Endothelial cell (in vitro differentiated cells): ENCODE data around the gene CYSTM1. TPM values are rescaled to one million over a fixed set of nuclear protein-coding genes. Genes with fewer than 3 reads are reported as not detected.

Experiments used
- DNase-seq: peaks from one replicate; pipeline ENCODE4 v3.0.0; 2021; ENCODE audit warnings: low spot score
- H3K27ac Mint-ChIP-seq: one replicate; pipeline ENCODE4 v1.8.0; 2021; ENCODE audit warnings: mixed read lengths, inconsistent platforms; ENCODE audit not compliant: unreplicated experiment
- H3K27me3 Mint-ChIP-seq: one replicate; pipeline ENCODE4 v1.8.0; 2021; ENCODE audit warnings: mild to moderate bottlenecking, moderate library complexity, mixed read lengths, inconsistent platforms; ENCODE audit not compliant: unreplicated experiment
- H3K36me3 Mint-ChIP-seq: one replicate; pipeline ENCODE4 v1.8.0; 2021; ENCODE audit warnings: mild to moderate bottlenecking, low read depth, mixed read lengths, inconsistent platforms; ENCODE audit not compliant: unreplicated experiment
- H3K4me1 Mint-ChIP-seq: one replicate; pipeline ENCODE4 v1.8.0; 2021; ENCODE audit warnings: mild to moderate bottlenecking, mixed read lengths, inconsistent platforms; ENCODE audit not compliant: unreplicated experiment
- H3K4me3 Mint-ChIP-seq: one replicate; pipeline ENCODE4 v1.8.0; 2021; ENCODE audit warnings: mild to moderate bottlenecking, mixed read lengths, inconsistent platforms; ENCODE audit not compliant: unreplicated experiment
- H3K9me3 Mint-ChIP-seq: one replicate; pipeline ENCODE4 v1.8.0; 2021; ENCODE audit warnings: mixed read lengths, inconsistent platforms; ENCODE audit not compliant: unreplicated experiment
- CTCF ChIP-seq: fragments of 200-600 bp; sonication (generic); IDR thresholded peaks from one replicate; pipeline ENCODE4 v1.5.0; 2021; ENCODE audit warnings: antibody characterized with exemption; ENCODE audit not compliant: unreplicated experiment
- total RNA-seq: library from RNA; stranded (reverse); fragmentation: NEBNext Ultra II Directional; extraction: Animal tissue kit (Norgen Biotek cat#: 25700); gene quantifications from one replicate; pipeline ENCODE4 v1.2.1, GENCODE V29; 2021; ENCODE audit not compliant: unreplicated experiment

The CYSTM1 gene
- total RNA-seq, 1 donor from 2014 or later = 21.7 TPM

GRCh38 chr5:140189253-140189652 is 14.3 kb downstream of the CYSTM1 start:
- no peak for DNase-seq
- no peak overlapping the region for H3K4me3 Mint-ChIP-seq
- no peaks in the 10 kb centered on the region for H3K27me3 Mint-ChIP-seq
- H3K9me3 Mint-ChIP-seq = no peaks in the 10 kb centered on the region
- no peak overlapping the region for H3K27ac Mint-ChIP-seq
- TF ChIP-seq CTCF = no peak
- H3K36me3 Mint-ChIP-seq = no peaks in the 10 kb centered on the region
- peaks cover 14% of the 10 kb centered on the region for H3K4me1 Mint-ChIP-seq

GRCh38 chr5:140189977-140190871 is 15.2 kb downstream of the CYSTM1 start:
- DNase-seq = no peak
- no peaks in the 10 kb centered on the region for H3K36me3 Mint-ChIP-seq
- peak overlapping the region; percentile 39 for H3K27ac Mint-ChIP-seq
- peaks cover 14% of the 10 kb centered on the region for H3K4me1 Mint-ChIP-seq
- TF ChIP-seq CTCF = no peak
- H3K9me3 Mint-ChIP-seq = no peaks in the 10 kb centered on the region
- no peak overlapping the region for H3K4me3 Mint-ChIP-seq
- H3K27me3 Mint-ChIP-seq = no peaks in the 10 kb centered on the region

GRCh38 chr5:140190872-140191218 is 15.9 kb downstream of the CYSTM1 start:
- no peaks in the 10 kb centered on the region for H3K9me3 Mint-ChIP-seq
- no peak for DNase-seq
- H3K4me3 Mint-ChIP-seq = no peak overlapping the region
- peak overlapping the region; percentile 39 for H3K27ac Mint-ChIP-seq
- TF ChIP-seq CTCF = no peak
- no peaks in the 10 kb centered on the region for H3K27me3 Mint-ChIP-seq
- no peaks in the 10 kb centered on the region for H3K36me3 Mint-ChIP-seq
- peaks cover 14% of the 10 kb centered on the region for H3K4me1 Mint-ChIP-seq

DNA sequence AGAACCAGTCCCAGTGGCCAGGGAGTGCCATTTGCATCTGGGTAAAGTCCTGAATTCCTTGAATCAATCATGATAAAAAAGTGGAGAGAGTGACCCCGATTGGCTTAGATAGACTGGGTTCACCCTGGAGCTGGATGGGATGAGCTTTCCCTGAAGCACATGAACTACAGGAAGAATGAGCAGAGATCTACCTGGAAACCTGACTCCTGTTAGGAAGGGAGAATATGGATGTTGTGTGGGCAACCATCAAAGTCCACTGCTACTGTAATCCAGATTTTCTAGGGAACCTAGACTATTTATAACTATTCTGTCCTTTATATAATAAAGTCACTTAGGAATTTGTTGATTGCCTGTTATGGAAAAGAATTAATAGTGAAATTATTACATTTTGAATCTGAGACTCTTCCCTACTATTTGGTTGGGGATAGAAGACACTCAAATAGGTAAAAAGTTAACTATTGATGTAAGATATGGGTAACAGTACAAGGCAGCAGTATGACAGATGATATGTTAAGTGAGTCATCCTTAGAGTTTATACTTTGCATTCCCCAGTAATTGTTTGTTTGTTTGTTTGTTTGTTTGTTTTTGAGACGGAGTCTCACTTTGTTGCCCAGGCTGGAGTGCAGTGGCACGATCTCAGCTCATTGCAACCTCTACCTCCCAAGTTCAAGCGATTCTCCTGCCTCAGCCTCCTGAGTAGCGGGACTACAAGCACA is 17.9 kb downstream of the CYSTM1 start:
- DNase-seq = no peak
- Mint-ChIP-seq H3K27me3 (no peaks in the 10 kb centered on the region), H3K27ac (no peak overlapping the region), H3K4me3 (no peak overlapping the region), H3K36me3 (peaks cover 4% of the 10 kb centered on the region), H3K4me1 (peaks cover 14% of the 10 kb centered on the region), H3K9me3 (no peaks in the 10 kb centered on the region)
- TF ChIP-seq CTCF = no peak

GRCh38 chr5:140194662-140195061 is 19.7 kb downstream of the CYSTM1 start:
- Mint-ChIP-seq H3K36me3 (peaks cover 4% of the 10 kb centered on the region), H3K27ac (no peak overlapping the region), H3K9me3 (no peaks in the 10 kb centered on the region), H3K27me3 (no peaks in the 10 kb centered on the region), H3K4me1 (peaks cover 14% of the 10 kb centered on the region), H3K4me3 (no peak overlapping the region)
- no peak for TF ChIP-seq CTCF
- DNase-seq = no peak
